Peyer's patch (tissue), 4 donors: ENCODE results near the gene PSMA3.

Experiments used
- POLR2A ChIP-seq, 2 donors: fragments of 450-650 bp; IDR thresholded peaks; one replicate each; pipeline ENCODE4 v1.5.1; 2017; ENCODE audit warnings: antibody characterized with exemption in 2 of 2, mild to moderate bottlenecking in 2 of 2, moderate library complexity in 2 of 2
- TF ChIP-seq, protein P1 (sequence below), 6 experiments: fragments of 450-650 bp in 4 of 6; fragments of 200-600 bp in 2 of 6; sonication (generic) in 1 of 6; IDR thresholded peaks; one replicate each; pipeline ENCODE4 v1.5.1; 2017 to 2019; ENCODE audit warnings: antibody characterized with exemption in 6 of 6, mild to moderate bottlenecking in 3 of 6, moderate library complexity in 1 of 6

DNA sequence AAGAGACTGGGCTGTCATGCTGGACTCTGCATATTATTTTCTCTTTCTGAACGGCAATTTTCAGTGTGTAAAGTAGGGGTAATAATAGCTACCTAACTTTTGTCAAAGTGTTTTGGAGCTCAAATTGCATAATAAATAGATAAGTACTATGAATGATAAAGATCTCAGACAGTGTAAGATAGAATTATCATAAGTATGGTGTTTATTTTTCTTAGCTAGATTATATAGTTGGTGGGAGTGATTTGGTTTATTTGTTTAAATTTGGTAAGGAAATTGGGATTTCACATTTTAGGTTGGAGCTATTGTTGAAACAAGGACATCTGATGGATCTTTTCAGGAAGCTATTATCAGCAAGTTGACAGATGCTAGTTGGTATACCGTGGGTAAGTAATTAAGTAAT, 61.1 kb downstream of the PSMA3 start:
- TF ChIP-seq, protein P1, sequence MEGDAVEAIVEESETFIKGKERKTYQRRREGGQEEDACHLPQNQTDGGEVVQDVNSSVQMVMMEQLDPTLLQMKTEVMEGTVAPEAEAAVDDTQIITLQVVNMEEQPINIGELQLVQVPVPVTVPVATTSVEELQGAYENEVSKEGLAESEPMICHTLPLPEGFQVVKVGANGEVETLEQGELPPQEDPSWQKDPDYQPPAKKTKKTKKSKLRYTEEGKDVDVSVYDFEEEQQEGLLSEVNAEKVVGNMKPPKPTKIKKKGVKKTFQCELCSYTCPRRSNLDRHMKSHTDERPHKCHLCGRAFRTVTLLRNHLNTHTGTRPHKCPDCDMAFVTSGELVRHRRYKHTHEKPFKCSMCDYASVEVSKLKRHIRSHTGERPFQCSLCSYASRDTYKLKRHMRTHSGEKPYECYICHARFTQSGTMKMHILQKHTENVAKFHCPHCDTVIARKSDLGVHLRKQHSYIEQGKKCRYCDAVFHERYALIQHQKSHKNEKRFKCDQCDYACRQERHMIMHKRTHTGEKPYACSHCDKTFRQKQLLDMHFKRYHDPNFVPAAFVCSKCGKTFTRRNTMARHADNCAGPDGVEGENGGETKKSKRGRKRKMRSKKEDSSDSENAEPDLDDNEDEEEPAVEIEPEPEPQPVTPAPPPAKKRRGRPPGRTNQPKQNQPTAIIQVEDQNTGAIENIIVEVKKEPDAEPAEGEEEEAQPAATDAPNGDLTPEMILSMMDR (IDR thresholded peaks at IDR 0.05) = no peak
- TF ChIP-seq POLR2A (IDR thresholded peaks at IDR 0.05) = no peak
